Mucosa of descending colon (tissue), 3 donors: Measurements from ENCODE around the gene SNX4. TPM values are rescaled to one million over a fixed set of nuclear protein-coding genes. Genes with fewer than 3 reads are reported as not detected.
"Not testable (repeated sequence)": the region's sequence is repeated elsewhere in the genome, so short reads cannot be mapped to it uniquely, and the experiment has no call there.

Source experiments
- ATAC-seq: fragments of 200-7000 bp; cut with Tn5 transposase; one replicate; pipeline ENCODE4 v1.9.1; 2020; ENCODE audit warnings: mild to moderate bottlenecking, moderate library complexity
- DNase-seq, 3 donors: peaks; one replicate each; pipeline ENCODE4 v3.0.0-alpha.2; 2020
- H3K36me3 ChIP-seq: fragments of 200-600 bp; one replicate; pipeline ENCODE4 v1.8.0; 2021; ENCODE audit warnings: low read depth, mild to moderate bottlenecking
- H3K4me1 ChIP-seq: fragments of 200-600 bp; one replicate; pipeline ENCODE4 v1.8.0; 2021; ENCODE audit warnings: low read depth, mild to moderate bottlenecking
- H3K4me3 ChIP-seq: fragments of 200-600 bp; one replicate; pipeline ENCODE4 v1.8.0; 2021; ENCODE audit warnings: mild to moderate bottlenecking
- H3K9me3 ChIP-seq: fragments of 200-600 bp; one replicate; pipeline ENCODE4 v1.8.0; 2021; ENCODE audit warnings: mild to moderate bottlenecking
- CTCF ChIP-seq: fragments of 200-600 bp; IDR thresholded peaks from one replicate; pipeline ENCODE4 v1.8.0; 2022; ENCODE audit warnings: antibody characterized with exemption, mild to moderate bottlenecking
- intact Hi-C, 2 donors: fragments of 100-400 bp; cut with DNase I in 1 of 2; cut with micrococcal nuclease in 1 of 2; formaldehyde crosslinking; loops; one replicate each; pipeline versions ENCODE4 v1.11.0 to v1.11.1; 2022; cut with DNase I, micrococcal nuclease
- total RNA-seq, 3 donors: library from RNA; stranded (reverse); fragmentation: NEBNext Ultra II Directional in 2 of 3; extraction: Animal tissue kit (Norgen Biotek cat#: 25700) in 2 of 3; gene quantifications; one replicate each; pipeline versions ENCODE4 v1.2.1 to v1.2.4, GENCODE V29; 2021 to 2023
- donor health status: DM: no; HTN: no; CAD: no; lungs with moderate emphysema.
- donor health status: DM: no; HTN: no; CAD: no.
- donor health status: DM: no; HTN: yes; CAD: no.

The SNX4 gene
- total RNA-seq, 3 donors from 2014 or later: 34.5 to 50.6 (median 46.9) TPM

- no peak for TF ChIP-seq CTCF
- intact Hi-C loops: no loop called here
- Histone ChIP-seq H3K4me3 (no peak overlapping the region), H3K4me1 (no peaks in the 10 kb centered on the region), H3K36me3 (no peaks in the 10 kb centered on the region), H3K9me3 (no peaks in the 10 kb centered on the region)
- DNase-seq: no peak
- ATAC-seq: no peak
Observed at GRCh38 chr3:125416235-125416634, 103.8 kb downstream of the SNX4 start.

- no peak for TF ChIP-seq CTCF
- intact Hi-C loops: no loop called here
- DNase-seq: no peak
- no peaks in the 10 kb centered on the region for H3K9me3 ChIP-seq
- H3K36me3 ChIP-seq: no peaks in the 10 kb centered on the region
- no peak overlapping the region for H3K4me3 ChIP-seq
- no peaks in the 10 kb centered on the region for H3K4me1 ChIP-seq
- no peak for ATAC-seq
Observed at GRCh38 chr3:125414669-125415068, 105.3 kb downstream of the SNX4 start.

DNA sequence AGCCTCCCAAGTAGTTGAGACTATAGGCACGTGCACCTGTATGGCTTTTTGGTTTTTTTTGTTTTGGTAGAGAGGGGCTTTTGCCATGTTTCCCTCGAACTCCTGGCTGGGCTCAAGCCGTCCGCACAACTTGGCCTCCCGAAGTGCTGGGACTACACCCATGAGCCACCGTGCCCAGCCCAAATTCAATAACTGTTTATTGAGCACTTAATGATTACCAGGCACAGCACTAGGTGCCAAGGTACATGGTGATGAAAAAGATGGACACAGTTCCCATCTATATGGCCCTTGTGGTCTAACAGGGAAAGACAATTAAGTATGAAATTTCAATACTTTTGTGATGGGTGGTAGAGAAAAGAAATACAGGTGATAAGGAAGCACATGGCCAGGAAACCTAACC, 109.1 kb downstream of the SNX4 start:
- no peaks in the 10 kb centered on the region for H3K9me3 ChIP-seq
- ATAC-seq: no peak
- intact Hi-C loops: no loop called here

GRCh38 chr3:125406070-125406469, 113.9 kb downstream of the SNX4 start:
- DNase-seq (no peak), ATAC-seq (no peak)
- H3K4me3 ChIP-seq: no peak overlapping the region
- TF ChIP-seq CTCF: no peak
- no peaks in the 10 kb centered on the region for H3K9me3 ChIP-seq
- H3K4me1 ChIP-seq: no peaks in the 10 kb centered on the region
- intact Hi-C loops: no loop called here
- H3K36me3 ChIP-seq: no peaks in the 10 kb centered on the region

More for the DNA sequence above, 109.1 kb downstream of the SNX4 start:
- no peak for DNase-seq
- TF ChIP-seq CTCF: no peak
- H3K4me1 ChIP-seq: no peaks in the 10 kb centered on the region
- H3K36me3 ChIP-seq: no peaks in the 10 kb centered on the region
- H3K4me3 ChIP-seq: no peak overlapping the region

GRCh38 chr3:125405515-125405914, 114.5 kb downstream of the SNX4 start:
- ATAC-seq, H3K9me3 ChIP-seq, H3K36me3 ChIP-seq, DNase-seq, H3K4me1 ChIP-seq, H3K4me3 ChIP-seq, intact Hi-C loops: not testable (repeated sequence)

- DNase-seq (no peak), ATAC-seq (no peak)
- intact Hi-C loops: no loop called here
- Histone ChIP-seq H3K4me3 (no peak overlapping the region), H3K4me1 (no peaks in the 10 kb centered on the region), H3K36me3 (no peaks in the 10 kb centered on the region), H3K9me3 (no peaks in the 10 kb centered on the region)
- TF ChIP-seq CTCF: no peak
Observed at GRCh38 chr3:125403789-125404188, 116.2 kb downstream of the SNX4 start.
